Liver (tissue), 3 donors: ENCODE data around the gene TTC23.

Experiments used
- CTCF ChIP-seq: fragments of 150-350 bp; IDR thresholded peaks from 2 replicates; pipeline ENCODE4 v1.5.1; 2017; ENCODE audit warnings: improper control_type of control experiment, low read depth, low read length; ENCODE audit not compliant: missing input control
- FOXA1 ChIP-seq: IDR thresholded peaks from 2 replicates; pipeline ENCODE4 v1.6.1; 2016; ENCODE audit warnings: antibody characterized with exemption
- HNF4A ChIP-seq, 2 donors: conservative IDR thresholded peaks; 2 replicates each; pipeline ENCODE4 v1.6.1; 2016; ENCODE audit warnings: antibody characterized with exemption in 2 of 2, mild to moderate bottlenecking in 2 of 2
- REST ChIP-seq: IDR thresholded peaks from 2 replicates; pipeline ENCODE4 v1.6.1; 2016; ENCODE audit warnings: antibody characterized with exemption, mild to moderate bottlenecking
- YY1 ChIP-seq: IDR thresholded peaks from 2 replicates; pipeline ENCODE4 v1.6.1; 2016; ENCODE audit warnings: antibody characterized with exemption, mild to moderate bottlenecking
- TF ChIP-seq, protein P1 (sequence below): IDR thresholded peaks from 2 replicates; pipeline ENCODE4 v1.6.1; 2016; ENCODE audit warnings: antibody characterized with exemption
- TF ChIP-seq, protein P2 (sequence below): IDR thresholded peaks from 2 replicates; pipeline ENCODE4 v1.6.1; 2016; ENCODE audit warnings: antibody characterized with exemption
- donor health status: healthy.
- donor health status: healthy.

DNA sequence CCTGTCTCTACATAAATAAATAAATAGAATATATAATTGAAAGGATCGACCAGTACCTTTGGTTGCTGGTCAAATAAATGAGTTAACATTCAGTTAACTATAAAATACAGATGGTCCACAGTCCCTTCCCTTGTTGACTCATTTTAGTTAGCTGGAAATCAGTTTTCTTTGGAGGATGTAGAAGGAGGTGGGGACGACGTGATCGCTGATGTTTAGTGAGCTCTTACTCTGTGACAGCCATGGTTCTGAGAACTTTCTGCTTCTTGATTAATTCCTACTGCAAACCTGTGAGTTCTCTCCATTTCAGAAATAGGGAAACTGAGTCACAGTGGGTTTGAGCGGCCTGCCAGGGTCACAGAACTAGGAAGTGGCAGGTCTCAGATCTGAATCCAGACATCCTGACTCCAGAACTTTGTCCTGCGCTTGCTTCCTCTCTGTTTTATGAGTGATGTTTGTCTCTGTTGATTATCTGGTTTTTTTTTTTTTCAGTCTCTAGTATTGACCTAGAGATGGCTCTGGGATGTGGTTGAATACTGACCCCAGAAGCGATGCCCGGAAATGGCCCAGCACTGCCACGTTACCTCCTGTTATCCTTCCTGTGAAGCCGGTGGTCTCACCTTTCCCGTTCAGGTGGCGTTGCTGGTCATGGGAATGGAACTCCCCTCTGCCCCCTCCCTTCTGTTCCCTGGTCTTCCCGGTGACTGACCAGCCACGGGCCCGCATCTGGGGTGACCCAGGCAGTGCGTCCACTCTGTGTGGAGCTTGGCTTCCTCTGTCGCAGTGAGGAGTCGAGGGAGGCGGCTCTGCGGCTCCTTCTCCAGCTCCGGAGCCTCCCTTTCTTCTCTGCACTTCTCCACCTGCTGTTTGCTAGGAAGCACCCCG lies 126.3 kb downstream of the TTC23 start:
- TF ChIP-seq CTCF (no peak), REST (no peak), YY1 (no peak), HNF4A (conservative IDR thresholded peaks at IDR 0.05) (no peak), FOXA1 (no peak)
- TF ChIP-seq, protein P1, sequence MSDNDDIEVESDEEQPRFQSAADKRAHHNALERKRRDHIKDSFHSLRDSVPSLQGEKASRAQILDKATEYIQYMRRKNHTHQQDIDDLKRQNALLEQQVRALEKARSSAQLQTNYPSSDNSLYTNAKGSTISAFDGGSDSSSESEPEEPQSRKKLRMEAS, result no peak
- TF ChIP-seq, protein P2, sequence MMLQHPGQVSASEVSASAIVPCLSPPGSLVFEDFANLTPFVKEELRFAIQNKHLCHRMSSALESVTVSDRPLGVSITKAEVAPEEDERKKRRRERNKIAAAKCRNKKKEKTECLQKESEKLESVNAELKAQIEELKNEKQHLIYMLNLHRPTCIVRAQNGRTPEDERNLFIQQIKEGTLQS, result no peak
